Motor neuron (in vitro differentiated cells): ENCODE measurements around the gene MTA3. TPM values are rescaled to one million over a fixed set of nuclear protein-coding genes. Genes with fewer than 3 reads are reported as not detected.

ENCODE experiments used
- ATAC-seq, 8 experiments: fragments of 200-7000 bp; cut with Tn5 transposase; replicated peaks in 6 of 8; 2 replicates each; pipeline ENCODE4 v1.8.0; 2021; ENCODE audit warnings: mild to moderate bottlenecking in 8 of 8, moderate library complexity in 8 of 8
- H3K27ac ChIP-seq, 2 donors: fragments of 250-450 bp; sonication (Bioruptor Pico); 2 replicates each; pipeline ENCODE4 v1.9.0; 2021; ENCODE audit warnings: antibody characterized with exemption in 2 of 2, mild to moderate bottlenecking in 2 of 2, moderate library complexity in 1 of 2
- H3K4me1 ChIP-seq, 2 donors: fragments of 250-450 bp; sonication (Bioruptor Pico); replicated peaks in 1 of 2; 2 replicates each; pipeline ENCODE4 v1.6.1; 2021; ENCODE audit warnings: antibody characterized with exemption in 2 of 2, mild to moderate bottlenecking in 2 of 2, moderate library complexity in 1 of 2
- H3K4me3 ChIP-seq, 5 donors: fragments of 250-450 bp; sonication (Bioruptor Pico); 2 replicates each; pipeline ENCODE4 v1.9.0; 2021; ENCODE audit warnings: antibody characterized with exemption in 5 of 5, mild to moderate bottlenecking in 5 of 5, moderate library complexity in 4 of 5
- WGBS, 10 experiments: fragments of 450-650 bp; shearing (Covaris generic); methylation state at CpG; one replicate each; pipeline ENCODE4 v1.0.0; 2022; 5-methylcytosine and 5-hydroxymethylcytosine counted together
- in situ Hi-C, 9 experiments: fragments of 400-800 bp; cut with MboI; loops; one replicate each; pipeline ENCODE4 v1.15.0; 2021; ENCODE audit warnings: low sequenced_read_pairs in 9 of 9, low pct_unique_long_range_greater_than_20kb in 2 of 9; ENCODE audit not compliant: unreplicated experiment in 9 of 9
- total RNA-seq, 8 experiments: library from RNA; unstranded; fragments of 300-600 nt; gene quantifications; 2 replicates each; pipeline versions ENCODE4 v1.2.3 to v1.2.4, GENCODE V29; 2022

Gene MTA3
- total RNA-seq, 8 experiments from 2014 or later = 23.1 to 85.9 (median 34.6) TPM

DNA sequence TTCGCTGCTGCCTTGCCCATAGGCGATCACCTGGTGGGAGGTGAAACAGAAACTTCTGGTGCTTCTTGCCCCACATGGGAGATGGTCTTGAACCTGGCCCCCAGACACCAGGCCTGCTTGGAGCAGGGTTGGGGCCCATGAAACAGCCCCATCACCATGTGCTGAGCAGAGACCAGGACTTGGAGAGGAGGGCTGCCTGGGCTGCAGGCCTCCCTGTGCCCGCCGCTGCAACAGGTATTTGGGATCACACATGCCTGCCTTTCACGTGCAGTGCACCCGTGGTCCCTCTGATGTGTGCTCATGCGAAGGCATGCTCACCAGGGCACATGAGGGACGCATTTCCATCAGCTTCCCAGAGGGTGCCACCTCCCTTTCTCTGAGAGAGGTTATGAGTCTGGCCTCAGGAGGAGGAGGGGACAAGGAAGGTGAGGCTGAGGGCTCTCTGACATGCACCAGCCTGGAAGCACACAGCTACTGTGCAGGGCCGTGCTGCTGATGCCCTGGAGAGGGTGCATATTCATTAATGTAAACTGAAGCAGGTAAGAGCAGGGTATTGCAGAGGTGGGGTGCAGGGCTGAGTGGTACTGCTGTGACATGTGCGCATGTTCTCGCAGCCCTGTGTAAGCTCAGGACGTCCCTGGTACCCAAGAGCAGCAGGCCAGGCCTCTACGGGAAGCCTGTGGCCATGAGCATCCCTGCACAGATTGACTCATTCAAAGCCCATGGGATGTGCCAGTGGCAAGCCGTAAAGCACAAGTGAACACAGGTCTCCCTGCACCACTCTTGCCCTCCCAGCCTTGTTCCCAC is 199.7 kb downstream of the MTA3 start:
- in situ Hi-C loops = no loop called here
- ATAC-seq = peak in 3 of 8 experiments; percentile 7 to 37 (median 17)
- no peak overlapping the region for H3K27ac ChIP-seq
- H3K4me1 ChIP-seq = no peaks in the 10 kb centered on the region
- 20 to 100% (median 89%) methylated on average over 2 to 5 of the region's 14 CpGs; no CpG with 5 or more reads in 4 of the 10 experiments for WGBS, 10 experiments
- H3K4me3 ChIP-seq = no peak overlapping the region

DNA sequence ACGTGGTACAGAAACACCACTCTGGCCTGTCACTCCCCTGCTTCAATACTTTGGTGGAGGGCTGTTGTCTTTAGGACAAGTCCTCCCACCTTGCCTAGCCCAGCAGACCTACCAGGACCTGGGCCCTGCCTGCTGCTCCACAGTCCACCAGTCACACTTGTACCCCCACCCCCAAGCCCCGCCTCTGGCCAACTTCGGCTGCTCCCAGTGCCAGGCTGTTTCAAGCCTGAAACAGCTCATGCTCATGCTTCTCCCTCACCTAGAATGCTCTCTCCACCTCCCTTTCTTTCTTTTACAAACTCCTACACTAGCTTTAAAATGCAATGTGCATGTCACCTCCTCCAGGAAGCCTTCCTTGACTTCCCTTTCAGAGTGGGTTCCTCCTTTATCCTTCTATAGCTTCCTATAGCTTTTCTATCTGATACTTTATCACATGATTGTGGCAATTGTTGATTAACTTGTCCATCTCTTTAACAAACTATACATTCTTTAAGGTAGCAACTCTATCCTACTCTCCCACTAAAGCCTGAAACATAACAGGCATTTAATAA is 200.3 kb downstream of the MTA3 start:
- in situ Hi-C loops = no loop called here
- ATAC-seq = no peak
- H3K4me1 ChIP-seq = no peaks in the 10 kb centered on the region
- no peak overlapping the region for H3K27ac ChIP-seq
- WGBS, 10 experiments = 0 to 100% (median 100%) methylated on average over 1 to 2 of the region's 3 CpGs; no CpG with 5 or more reads in 5 of the 10 experiments
- no peak overlapping the region for H3K4me3 ChIP-seq

DNA sequence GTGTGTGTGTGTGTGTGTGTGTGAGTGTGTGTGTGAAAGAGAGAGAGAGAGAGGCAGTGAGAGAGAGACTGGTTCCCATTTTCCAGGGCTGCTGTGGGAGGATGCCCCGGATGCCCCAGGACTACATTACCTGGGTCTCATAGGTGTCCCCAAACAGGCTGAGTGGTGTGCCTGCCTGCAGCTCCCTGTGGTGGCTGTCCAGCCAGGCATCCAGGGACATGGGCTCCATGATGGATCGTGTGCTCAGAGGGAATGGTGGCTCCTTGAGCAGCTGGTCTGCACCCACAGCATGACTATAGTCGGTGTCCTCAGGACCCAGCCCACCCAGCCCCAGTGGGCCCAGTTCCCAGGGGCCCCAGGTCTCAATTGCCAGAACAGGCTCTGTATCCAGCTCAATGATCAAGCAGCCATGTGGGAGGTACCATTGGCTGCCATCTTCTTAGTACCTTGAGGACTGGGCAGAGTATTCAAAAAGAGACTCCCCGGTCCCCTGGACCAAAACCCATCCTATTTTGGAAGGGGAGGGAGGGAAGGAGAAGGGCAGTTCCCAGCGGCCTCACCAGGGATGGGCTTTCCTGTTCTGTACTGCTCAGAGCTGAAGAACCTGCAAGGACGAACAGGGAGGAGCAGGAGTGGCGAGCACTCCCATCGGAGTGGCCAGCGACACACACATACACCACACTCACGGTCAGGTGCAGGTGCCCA is 201.3 kb downstream of the MTA3 start:
- in situ Hi-C loops = no loop called here
- WGBS, 10 experiments = 80 to 100% (median 90%) methylated on average over 1 to 7 of the region's 10 CpGs; no CpG with 5 or more reads in 5 of the 10 experiments
- no peaks in the 10 kb centered on the region for H3K4me1 ChIP-seq

DNA sequence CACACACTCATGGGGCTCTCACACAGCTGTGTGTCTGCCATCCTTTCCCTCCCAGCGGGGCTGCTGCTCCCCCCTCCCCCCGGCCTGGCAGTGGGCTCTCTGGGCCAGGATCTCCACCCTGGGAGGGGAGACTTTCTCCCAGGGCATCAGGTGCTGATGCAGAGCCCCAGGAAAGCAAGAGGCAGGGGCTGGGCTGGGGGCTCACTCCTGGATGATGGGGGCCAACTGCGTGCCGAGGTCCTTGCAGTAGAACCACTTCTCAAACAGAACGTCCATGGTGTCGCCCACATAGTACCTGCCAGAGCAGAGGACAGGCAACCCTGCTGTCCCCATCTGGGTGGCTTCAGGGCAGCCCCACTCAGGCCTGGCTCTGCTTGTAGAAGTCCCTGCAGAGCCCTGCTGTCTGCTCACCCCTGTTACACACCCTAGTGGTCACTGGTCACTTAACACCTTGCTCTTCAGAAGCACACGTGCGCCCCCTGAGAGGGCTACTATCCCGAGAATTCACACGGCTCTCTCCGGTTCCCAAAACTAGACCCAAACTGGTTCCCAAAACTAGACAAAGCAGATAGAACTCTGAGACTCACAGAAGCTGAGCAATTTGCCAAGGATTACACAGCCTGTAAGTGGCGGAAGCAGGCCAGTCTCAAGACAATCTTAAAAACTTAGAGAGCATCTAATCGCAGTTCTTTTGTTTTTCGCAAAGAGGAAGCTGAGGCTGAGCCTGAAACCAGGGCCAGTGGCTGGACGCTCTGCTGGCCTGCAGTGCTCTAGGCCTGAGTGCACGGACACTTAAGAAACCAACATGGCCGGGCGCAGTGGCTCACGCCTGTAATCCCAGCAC is 202.1 kb downstream of the MTA3 start:
- peak; percentile 54 to 91 (median 75) for ATAC-seq
- H3K27ac ChIP-seq = no peak overlapping the region
- no peaks in the 10 kb centered on the region for H3K4me1 ChIP-seq
- WGBS, 10 experiments = 60 to 93% (median 86%) methylated on average over 1 to 6 of the region's 19 CpGs; no CpG with 5 or more reads in 5 of the 10 experiments
- in situ Hi-C loops = no loop called here
- H3K4me3 ChIP-seq = no peak overlapping the region

More for the DNA sequence above, 201.3 kb downstream of the MTA3 start:
- H3K4me3 ChIP-seq = no peak overlapping the region
- no peak for ATAC-seq
- no peak overlapping the region for H3K27ac ChIP-seq

DNA sequence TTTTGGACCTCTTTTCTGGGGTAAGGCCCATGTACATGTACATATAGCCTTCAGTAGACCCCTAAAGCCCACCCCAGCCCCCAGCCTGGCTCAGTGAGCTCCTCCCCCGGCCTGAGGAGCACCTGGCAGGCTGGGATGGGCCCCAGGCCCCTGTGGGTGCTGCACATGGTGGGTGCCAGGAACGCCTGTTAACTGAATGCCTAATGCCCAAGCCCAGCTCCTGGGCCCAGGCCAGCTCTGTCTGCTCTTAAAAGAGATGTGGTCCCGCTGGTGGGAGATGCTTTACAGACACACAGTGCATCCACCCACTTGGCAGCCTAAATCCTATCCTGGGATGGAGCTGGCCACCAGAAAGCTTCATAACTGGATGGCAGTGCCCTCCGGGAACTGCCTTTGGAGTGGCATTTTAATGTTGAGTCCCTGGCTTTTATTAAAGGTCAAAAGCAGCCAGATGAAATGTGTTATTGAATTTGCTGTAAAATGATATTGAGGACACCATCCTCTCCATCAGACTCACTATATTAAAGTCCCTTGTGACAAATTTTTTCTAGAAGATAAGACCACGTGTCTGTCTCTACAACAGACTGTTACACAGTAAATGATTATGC is 203.2 kb downstream of the MTA3 start:
- Histone ChIP-seq H3K27ac (no peak overlapping the region), H3K4me3 (no peak overlapping the region), H3K4me1 (no peaks in the 10 kb centered on the region)
- 57 to 100% (median 94%) methylated on average over 1 to 2 of the region's 5 CpGs; no CpG with 5 or more reads in 2 of the 10 experiments for WGBS, 10 experiments
- ATAC-seq = no peak
- in situ Hi-C loops = no loop called here

DNA sequence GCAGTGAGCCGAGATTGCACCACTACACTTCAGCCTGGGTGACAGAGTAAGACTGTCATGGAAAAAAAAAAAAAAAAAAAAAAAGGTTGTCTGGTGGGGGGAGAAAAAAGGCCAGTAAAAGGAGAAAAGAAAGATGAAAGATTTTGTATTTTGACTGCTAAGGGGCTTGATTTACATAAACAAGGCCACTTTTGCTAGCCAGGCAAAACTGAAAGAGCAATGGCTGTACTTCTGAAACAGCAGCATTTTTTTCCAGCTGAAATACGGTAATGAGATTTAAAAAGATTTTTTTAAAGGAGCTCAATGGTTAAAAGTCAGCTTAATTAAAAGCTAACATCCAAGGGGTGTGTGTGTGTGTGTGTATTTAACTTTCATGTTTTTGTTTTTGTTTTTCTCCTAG is 206.8 kb downstream of the MTA3 start:
- in situ Hi-C loops = no loop called here
- Histone ChIP-seq H3K4me3 (no peak overlapping the region), H3K27ac (no peak overlapping the region), H3K4me1 (no peaks in the 10 kb centered on the region)
- 43 to 100% (median 81%) methylated on average over 1 to 2 of the region's 2 CpGs; no CpG with 5 or more reads in 2 of the 10 experiments for WGBS, 10 experiments
- no peak for ATAC-seq

DNA sequence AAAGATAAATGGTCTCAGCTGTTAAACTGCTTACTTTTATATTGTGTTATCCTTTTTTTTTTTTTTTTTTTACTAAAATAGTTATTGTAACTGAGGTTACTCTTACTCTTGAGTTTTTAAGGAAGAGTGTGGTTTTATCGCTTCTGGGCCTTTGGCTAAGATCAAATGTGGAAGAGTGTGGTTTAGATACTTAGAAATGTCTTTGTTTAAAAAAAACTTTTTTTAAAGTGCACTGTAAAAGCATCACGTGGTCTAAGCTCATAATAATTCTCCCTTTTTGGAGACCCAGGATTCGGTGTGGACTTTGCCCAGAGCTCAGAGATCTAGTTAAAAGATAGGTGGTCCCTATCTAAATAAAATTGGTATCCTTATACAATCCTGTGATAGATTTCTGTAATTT is 207.4 kb downstream of the MTA3 start:
- no peak overlapping the region for H3K4me3 ChIP-seq
- H3K27ac ChIP-seq = no peak overlapping the region
- 57 to 100% (median 92%) methylated on average over 1 to 3 of the region's 3 CpGs for WGBS, 10 experiments
- no peak for ATAC-seq
- H3K4me1 ChIP-seq = no peaks in the 10 kb centered on the region
- in situ Hi-C loops = no loop called here

DNA sequence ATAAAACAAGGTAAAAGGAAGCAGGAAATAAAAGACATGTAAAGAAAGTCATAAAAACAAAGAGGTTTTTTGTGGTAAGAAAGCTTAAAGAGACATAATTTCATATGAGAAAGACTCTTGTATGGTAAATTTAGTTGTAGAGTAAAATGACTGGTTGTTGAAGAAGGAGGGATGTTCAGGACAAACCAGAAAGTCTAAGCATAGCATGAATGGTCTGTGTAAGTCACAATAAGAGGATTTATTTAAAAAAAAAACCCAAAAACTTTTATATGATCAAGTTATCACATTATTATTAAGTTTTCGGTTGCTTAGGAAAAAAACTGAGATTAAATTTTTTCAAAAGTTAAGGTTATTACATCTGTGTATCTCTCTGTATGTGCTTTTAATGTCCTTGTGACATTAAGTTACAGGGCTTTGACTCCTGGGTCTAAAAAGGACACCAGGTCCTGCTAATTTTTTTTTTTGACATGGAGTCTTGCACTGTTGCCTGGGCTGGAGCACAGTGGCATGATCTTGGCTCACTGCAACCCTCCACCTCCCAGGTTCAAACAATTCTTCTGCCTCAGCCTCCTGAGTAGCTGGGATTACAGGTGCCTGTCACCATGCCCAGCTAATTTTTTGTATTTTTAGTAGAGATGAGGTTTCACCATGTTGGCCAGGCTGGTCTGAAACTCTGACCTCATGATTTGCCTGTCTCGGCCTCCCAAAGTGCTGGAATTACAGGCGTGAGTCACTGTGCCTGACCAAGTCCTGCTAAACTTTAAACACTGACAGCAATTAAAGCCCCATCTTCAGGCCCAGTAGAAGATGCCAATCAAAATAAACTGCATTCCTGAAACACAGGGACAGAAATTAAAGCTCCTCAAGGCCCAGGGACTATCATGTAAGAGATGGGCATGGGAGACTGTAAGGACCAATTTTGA is 209.7 kb downstream of the MTA3 start:
- H3K27ac ChIP-seq = no peak overlapping the region
- no peak overlapping the region for H3K4me3 ChIP-seq
- in situ Hi-C loops = no loop called here
- ATAC-seq = peak in 1 of 8 experiments; percentile 49
- H3K4me1 ChIP-seq = no peaks in the 10 kb centered on the region
- 42 to 100% (median 76%) methylated on average over 1 to 3 of the region's 3 CpGs; no CpG with 5 or more reads in 1 of the 10 experiments for WGBS, 10 experiments

DNA sequence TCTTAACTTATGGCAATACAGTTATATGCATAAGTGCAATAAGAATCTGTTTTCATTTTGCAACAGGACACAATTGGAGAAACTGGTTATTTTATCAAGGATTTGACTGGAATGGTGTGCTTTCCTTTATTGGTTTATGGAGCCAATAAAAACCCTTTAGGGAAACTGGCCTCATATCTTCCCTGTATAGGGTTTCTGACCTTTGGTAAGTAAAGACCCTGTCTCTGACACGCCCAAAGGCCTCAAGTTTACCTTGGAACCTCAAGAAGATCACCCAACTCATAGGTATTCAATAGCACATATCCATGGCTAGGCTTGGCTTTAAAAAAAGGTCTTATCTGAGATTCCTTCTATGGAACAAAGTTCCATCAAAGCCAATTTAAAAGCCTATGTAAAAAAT is 212.7 kb downstream of the MTA3 start:
- in situ Hi-C loops = no loop called here
- Histone ChIP-seq H3K27ac (no peak overlapping the region), H3K4me3 (no peak overlapping the region), H3K4me1 (peaks cover 3 to 6% of the 10 kb centered on the region in 2 donors)
- WGBS, 10 experiments = 13 to 71% (median 38%) methylated on average over 1 of the region's 1 CpG; no CpG with 5 or more reads in 4 of the 10 experiments
- no peak for ATAC-seq

DNA sequence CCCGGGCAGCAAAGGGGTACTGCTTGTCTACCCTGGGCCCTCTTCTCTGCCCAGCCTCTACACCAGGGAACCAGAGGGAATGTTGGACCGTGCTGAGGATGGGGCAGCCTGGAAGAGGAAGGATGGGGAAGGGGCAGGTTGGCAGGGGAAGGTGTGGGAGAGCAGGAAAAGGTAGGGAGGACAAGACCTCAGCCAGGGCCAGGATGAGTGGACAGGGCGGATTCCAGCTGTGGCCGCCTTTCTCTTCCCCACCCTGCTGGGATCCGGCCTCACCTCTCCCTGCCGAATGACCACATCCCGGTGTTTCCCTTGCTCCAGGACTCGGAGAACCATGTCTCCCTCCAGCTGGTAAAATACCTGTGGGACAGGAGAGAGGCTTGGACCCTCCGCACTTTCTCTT is 215.1 kb downstream of the MTA3 start:
- H3K4me3 ChIP-seq = no peak overlapping the region
- ATAC-seq = no peak
- H3K4me1 ChIP-seq = peaks cover 6 to 7% of the 10 kb centered on the region in 2 donors
- H3K27ac ChIP-seq = no peak overlapping the region
- 80% methylated on average over 1 of the region's 9 CpGs; no CpG with 5 or more reads in 9 of the 10 experiments for WGBS, 10 experiments
- in situ Hi-C loops = no loop called here

DNA sequence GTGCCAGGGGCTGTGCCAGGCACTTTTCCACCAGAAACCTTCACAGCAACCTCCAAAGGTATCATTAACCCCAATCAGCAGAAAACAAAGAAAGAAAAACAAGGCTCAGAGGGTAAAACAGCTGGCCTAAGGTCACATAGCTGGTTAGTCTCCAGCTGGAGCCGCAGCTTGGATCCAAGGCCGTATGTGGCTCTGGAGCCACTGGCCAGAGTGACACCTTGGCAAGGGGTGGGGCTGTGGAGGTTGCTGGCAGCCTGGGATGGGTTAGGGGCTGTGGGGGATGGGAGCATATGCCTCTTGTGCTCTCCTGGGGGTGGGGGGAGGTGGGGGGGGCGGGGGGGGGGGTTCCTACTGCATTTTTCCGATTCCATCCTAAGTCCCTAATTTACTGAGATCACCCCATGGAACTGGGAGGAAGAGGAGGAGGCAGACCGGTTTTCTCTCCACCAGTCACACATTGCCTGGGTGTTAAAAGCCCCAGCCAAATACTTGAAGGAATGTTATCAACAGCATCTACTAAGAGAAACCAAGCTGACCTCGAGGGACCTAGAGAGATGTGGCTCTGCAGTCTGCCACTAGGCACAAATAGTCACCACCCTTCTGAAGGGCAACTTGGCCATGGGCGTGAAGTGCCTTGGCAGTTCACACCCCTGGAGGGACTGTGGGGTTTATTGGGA is 215.9 kb downstream of the MTA3 start:
- in situ Hi-C loops = no loop called here
- H3K4me1 ChIP-seq = peaks cover 6 to 7% of the 10 kb centered on the region in 2 donors
- no peak overlapping the region for H3K27ac ChIP-seq
- ATAC-seq = no peak
- no peak overlapping the region for H3K4me3 ChIP-seq
- WGBS, 10 experiments = 92 to 93% methylated on average over 2 to 3 of the region's 7 CpGs; no CpG with 5 or more reads in 8 of the 10 experiments
